ENCODE results near the gene IFNA13. TPM values are rescaled to one million over a fixed set of nuclear protein-coding genes. Genes with fewer than 3 reads are reported as not detected.
"Not testable (repeated sequence)": the region's sequence is repeated elsewhere in the genome, so short reads cannot be mapped to it uniquely, and the experiment has no call there.

The IFNA13 gene
- total and polyA plus RNA-seq, 2 of the 13 experiments (the other 11 are each of a cell fraction or from before 2014, with no cell fraction given): not detected

DNA sequence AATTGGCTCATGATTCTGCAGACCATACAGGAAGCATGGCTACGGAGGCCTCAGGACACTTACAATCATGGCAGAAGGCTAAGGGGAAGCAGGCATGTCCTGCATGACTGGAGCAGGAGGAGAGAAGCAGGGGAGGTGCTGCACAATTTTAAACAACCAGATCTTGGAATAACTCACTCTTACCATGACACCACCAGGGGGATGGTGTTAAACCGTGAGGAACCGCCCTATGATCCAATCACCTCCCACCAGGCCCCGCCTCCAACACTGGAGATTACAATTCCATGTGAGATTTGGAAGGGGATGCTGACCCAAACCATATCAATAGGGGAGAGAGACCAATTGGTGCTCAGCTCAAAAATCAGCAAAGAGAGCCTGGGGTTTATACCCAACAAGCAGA lies 3.6 kb upstream of the IFNA13 start:
- not testable (repeated sequence) for FAIRE-seq; BruUV-seq (replicated peaks); H3K4me2 ChIP-seq (ENCODE audit: low read depth, low read length)

DNA sequence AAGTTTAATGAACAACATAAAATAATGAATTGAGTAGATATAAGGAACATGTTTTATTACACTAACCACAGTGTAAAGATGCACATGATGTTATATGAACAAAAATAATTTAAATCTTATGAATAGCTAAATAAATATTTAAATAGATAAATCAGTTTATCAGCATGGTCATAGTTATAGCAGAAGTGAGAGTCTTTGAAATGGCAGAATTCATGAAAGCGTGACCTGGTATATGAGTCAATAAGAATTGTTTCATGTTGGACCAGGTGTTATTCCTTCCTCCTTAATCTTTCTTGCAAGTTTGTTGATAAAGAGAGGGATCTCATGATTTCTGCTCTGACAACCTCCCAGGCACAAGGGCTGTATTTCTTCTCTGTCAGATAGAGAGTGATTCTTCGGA lies 688 bp downstream of the IFNA13 start:
- H3K79me2 ChIP-seq (ENCODE audit: insufficient read depth, low read length); H3K27me3 ChIP-seq (ENCODE audit: control insufficient read depth in 1 of 2, insufficient read depth in 2 of 2, low read length in 2 of 2); POLR2A ChIA-PET; BruUV-seq (replicated peaks); H2AFZ ChIP-seq (ENCODE audit: low read length); H3K27ac ChIP-seq (ENCODE audit: extremely low read length, insufficient read depth, low read length); intact Hi-C loops (cut with micrococcal nuclease; ENCODE audit: unreplicated experiment); H3K36me3 ChIP-seq (replicated peaks in 1 of 2; ENCODE audit: control insufficient read depth in 1 of 2, insufficient read depth in 2 of 2, low read length in 2 of 2); FAIRE-seq; H3K4me2 ChIP-seq (ENCODE audit: low read depth, low read length); ATAC-seq; CTCF ChIA-PET (ENCODE audit: low intra/inter-chr PET ratio, low total read pairs); DNase-seq (ENCODE audit: low spot score); H3K4me3 ChIP-seq (replicated peaks in 1 of 3; ENCODE audit: insufficient read depth in 1 of 3, low read depth in 2 of 3, low read length in 3 of 3); in situ Hi-C loops (cut with HindIII; ENCODE audit: extremely low pct_ligation_motif_present, low pct_unique_long_range_greater_than_20kb); H3K9ac ChIP-seq (ENCODE audit: insufficient read depth, low read depth, low read length); H3K4me1 ChIP-seq (ENCODE audit: insufficient read depth, low read length); H3K9me3 ChIP-seq (ENCODE audit: low read length); H4K20me1 ChIP-seq (ENCODE audit: insufficient read depth, low read length): not testable (repeated sequence)
- WGBS (ENCODE audit: low lambda C conversion rate): 59% methylated on average over 1 of the region's 2 CpGs

More for the DNA sequence above, 3.6 kb upstream of the IFNA13 start:
- H3K27me3 ChIP-seq (ENCODE audit: control insufficient read depth in 1 of 2, insufficient read depth in 2 of 2, low read length in 2 of 2); CTCF ChIA-PET (ENCODE audit: low intra/inter-chr PET ratio, low total read pairs); H3K9ac ChIP-seq (ENCODE audit: insufficient read depth, low read depth, low read length); H3K27ac ChIP-seq (ENCODE audit: extremely low read length, insufficient read depth, low read length); H3K79me2 ChIP-seq (ENCODE audit: insufficient read depth, low read length); in situ Hi-C loops (cut with HindIII; ENCODE audit: extremely low pct_ligation_motif_present, low pct_unique_long_range_greater_than_20kb); H4K20me1 ChIP-seq (ENCODE audit: insufficient read depth, low read length); H3K9me3 ChIP-seq (ENCODE audit: low read length); DNase-seq (ENCODE audit: low spot score); ATAC-seq; POLR2A ChIA-PET; H2AFZ ChIP-seq (ENCODE audit: low read length); H3K36me3 ChIP-seq (replicated peaks in 1 of 2; ENCODE audit: control insufficient read depth in 1 of 2, insufficient read depth in 2 of 2, low read length in 2 of 2); H3K4me1 ChIP-seq (ENCODE audit: insufficient read depth, low read length); H3K4me3 ChIP-seq (replicated peaks in 1 of 3; ENCODE audit: insufficient read depth in 1 of 3, low read depth in 2 of 3, low read length in 3 of 3); intact Hi-C loops (cut with micrococcal nuclease; ENCODE audit: unreplicated experiment): not testable (repeated sequence)
- WGBS (ENCODE audit: low lambda C conversion rate): 0% methylated on average over 4 of the region's 4 CpGs

DNA sequence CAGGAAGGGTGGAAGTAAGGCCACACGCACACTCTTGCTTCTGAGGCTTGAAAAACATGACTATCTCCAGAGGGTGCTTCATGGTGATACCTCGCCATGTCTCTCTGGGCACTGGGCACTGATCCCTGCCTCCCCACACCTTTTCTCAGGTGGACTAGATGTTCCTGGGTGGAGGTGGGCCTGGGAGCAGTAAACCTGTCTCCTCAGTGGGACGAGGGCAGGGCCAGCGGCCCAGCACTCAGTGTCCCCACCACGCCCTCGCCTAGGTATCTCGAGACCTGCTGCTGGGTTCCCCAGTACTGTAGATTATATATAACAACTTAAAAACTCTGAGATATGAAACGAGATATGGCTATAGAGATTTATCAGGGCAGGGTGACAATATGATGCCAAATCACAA lies 5.6 kb downstream of the IFNA13 start:
- no TSS peak for BruUV-seq (replicated peaks)
- intact Hi-C loops (cut with micrococcal nuclease; ENCODE audit: unreplicated experiment): no loop called here
- in situ Hi-C loops (cut with HindIII; ENCODE audit: extremely low pct_ligation_motif_present, low pct_unique_long_range_greater_than_20kb): no loop called here
- ATAC-seq (no peak), FAIRE-seq (no peak), DNase-seq (ENCODE audit: low spot score) (no peak)
- no peaks in the 10 kb centered on the region for H3K27me3 ChIP-seq (ENCODE audit: control insufficient read depth in 1 of 2, insufficient read depth in 2 of 2, low read length in 2 of 2)
- no peak overlapping the region for H2AFZ ChIP-seq (ENCODE audit: low read length)
- H3K27ac ChIP-seq (ENCODE audit: extremely low read length, insufficient read depth, low read length): no peak overlapping the region
- H3K36me3 ChIP-seq (replicated peaks in 1 of 2; ENCODE audit: control insufficient read depth in 1 of 2, insufficient read depth in 2 of 2, low read length in 2 of 2): no peaks in the 10 kb centered on the region
- H4K20me1 ChIP-seq (ENCODE audit: insufficient read depth, low read length): no peaks in the 10 kb centered on the region
- H3K4me1 ChIP-seq (ENCODE audit: insufficient read depth, low read length): no peaks in the 10 kb centered on the region
- CTCF ChIA-PET (ENCODE audit: low intra/inter-chr PET ratio, low total read pairs): no interaction called here
- POLR2A ChIA-PET: no interaction called here
- no peak overlapping the region for H3K9ac ChIP-seq (ENCODE audit: insufficient read depth, low read depth, low read length)
- no peaks in the 10 kb centered on the region for H3K9me3 ChIP-seq (ENCODE audit: low read length)
- no peak overlapping the region for H3K4me2 ChIP-seq (ENCODE audit: low read depth, low read length)
- H3K4me3 ChIP-seq (replicated peaks in 1 of 3; ENCODE audit: insufficient read depth in 1 of 3, low read depth in 2 of 3, low read length in 3 of 3): no peak overlapping the region
- 1% methylated on average over 7 of the region's 8 CpGs for WGBS (ENCODE audit: low lambda C conversion rate)
- no peaks in the 10 kb centered on the region for H3K79me2 ChIP-seq (ENCODE audit: insufficient read depth, low read length)
- TF ChIP-seq, protein P1, sequence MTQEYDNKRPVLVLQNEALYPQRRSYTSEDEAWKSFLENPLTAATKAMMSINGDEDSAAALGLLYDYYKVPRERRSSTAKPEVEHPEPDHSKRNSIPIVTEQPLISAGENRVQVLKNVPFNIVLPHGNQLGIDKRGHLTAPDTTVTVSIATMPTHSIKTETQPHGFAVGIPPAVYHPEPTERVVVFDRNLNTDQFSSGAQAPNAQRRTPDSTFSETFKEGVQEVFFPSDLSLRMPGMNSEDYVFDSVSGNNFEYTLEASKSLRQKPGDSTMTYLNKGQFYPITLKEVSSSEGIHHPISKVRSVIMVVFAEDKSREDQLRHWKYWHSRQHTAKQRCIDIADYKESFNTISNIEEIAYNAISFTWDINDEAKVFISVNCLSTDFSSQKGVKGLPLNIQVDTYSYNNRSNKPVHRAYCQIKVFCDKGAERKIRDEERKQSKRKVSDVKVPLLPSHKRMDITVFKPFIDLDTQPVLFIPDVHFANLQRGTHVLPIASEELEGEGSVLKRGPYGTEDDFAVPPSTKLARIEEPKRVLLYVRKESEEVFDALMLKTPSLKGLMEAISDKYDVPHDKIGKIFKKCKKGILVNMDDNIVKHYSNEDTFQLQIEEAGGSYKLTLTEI (CRISPR knock-in tag; conservative IDR thresholded peaks at IDR 0.05): no peak
- TF ChIP-seq CBX1 (IDR thresholded peaks at IDR 0.05; ENCODE audit: low read depth) (no peak), ZFP1 (CRISPR knock-in tag; IDR thresholded peaks at IDR 0.05) (no peak), SMARCE1 (IDR thresholded peaks at IDR 0.05; ENCODE audit: borderline replicate concordance) (no peak), GTF2F1 (IDR thresholded peaks at IDR 0.05; ENCODE audit: low read length) (no peak), ZNF138 (CRISPR knock-in tag; IDR thresholded peaks at IDR 0.05; ENCODE audit: low read depth) (no peak), POLR2A (IDR thresholded peaks at IDR 0.05; ENCODE audit: insufficient read depth in 1 of 2, low read depth in 2 of 2, low read length in 2 of 2) (no peak), TP53 (CRISPR knock-in tag; conservative IDR thresholded peaks at IDR 0.05) (no peak)
- TF ChIP-seq, protein P2, sequence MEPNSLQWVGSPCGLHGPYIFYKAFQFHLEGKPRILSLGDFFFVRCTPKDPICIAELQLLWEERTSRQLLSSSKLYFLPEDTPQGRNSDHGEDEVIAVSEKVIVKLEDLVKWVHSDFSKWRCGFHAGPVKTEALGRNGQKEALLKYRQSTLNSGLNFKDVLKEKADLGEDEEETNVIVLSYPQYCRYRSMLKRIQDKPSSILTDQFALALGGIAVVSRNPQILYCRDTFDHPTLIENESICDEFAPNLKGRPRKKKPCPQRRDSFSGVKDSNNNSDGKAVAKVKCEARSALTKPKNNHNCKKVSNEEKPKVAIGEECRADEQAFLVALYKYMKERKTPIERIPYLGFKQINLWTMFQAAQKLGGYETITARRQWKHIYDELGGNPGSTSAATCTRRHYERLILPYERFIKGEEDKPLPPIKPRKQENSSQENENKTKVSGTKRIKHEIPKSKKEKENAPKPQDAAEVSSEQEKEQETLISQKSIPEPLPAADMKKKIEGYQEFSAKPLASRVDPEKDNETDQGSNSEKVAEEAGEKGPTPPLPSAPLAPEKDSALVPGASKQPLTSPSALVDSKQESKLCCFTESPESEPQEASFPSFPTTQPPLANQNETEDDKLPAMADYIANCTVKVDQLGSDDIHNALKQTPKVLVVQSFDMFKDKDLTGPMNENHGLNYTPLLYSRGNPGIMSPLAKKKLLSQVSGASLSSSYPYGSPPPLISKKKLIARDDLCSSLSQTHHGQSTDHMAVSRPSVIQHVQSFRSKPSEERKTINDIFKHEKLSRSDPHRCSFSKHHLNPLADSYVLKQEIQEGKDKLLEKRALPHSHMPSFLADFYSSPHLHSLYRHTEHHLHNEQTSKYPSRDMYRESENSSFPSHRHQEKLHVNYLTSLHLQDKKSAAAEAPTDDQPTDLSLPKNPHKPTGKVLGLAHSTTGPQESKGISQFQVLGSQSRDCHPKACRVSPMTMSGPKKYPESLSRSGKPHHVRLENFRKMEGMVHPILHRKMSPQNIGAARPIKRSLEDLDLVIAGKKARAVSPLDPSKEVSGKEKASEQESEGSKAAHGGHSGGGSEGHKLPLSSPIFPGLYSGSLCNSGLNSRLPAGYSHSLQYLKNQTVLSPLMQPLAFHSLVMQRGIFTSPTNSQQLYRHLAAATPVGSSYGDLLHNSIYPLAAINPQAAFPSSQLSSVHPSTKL (CRISPR knock-in tag; IDR thresholded peaks at IDR 0.05): no peak
